ENCODE measurements around the gene AUNIP. TPM values are rescaled to one million over a fixed set of nuclear protein-coding genes. Genes with fewer than 3 reads are reported as not detected.
A peak's percentile ranks its signal among the peaks of the same experiment; 100 is the strongest.

Gene AUNIP
- polyA plus RNA-seq, 2 of the 4 experiments (the other 2 are of a cell fraction), result 6.5 to 8.4 TPM

DNA sequence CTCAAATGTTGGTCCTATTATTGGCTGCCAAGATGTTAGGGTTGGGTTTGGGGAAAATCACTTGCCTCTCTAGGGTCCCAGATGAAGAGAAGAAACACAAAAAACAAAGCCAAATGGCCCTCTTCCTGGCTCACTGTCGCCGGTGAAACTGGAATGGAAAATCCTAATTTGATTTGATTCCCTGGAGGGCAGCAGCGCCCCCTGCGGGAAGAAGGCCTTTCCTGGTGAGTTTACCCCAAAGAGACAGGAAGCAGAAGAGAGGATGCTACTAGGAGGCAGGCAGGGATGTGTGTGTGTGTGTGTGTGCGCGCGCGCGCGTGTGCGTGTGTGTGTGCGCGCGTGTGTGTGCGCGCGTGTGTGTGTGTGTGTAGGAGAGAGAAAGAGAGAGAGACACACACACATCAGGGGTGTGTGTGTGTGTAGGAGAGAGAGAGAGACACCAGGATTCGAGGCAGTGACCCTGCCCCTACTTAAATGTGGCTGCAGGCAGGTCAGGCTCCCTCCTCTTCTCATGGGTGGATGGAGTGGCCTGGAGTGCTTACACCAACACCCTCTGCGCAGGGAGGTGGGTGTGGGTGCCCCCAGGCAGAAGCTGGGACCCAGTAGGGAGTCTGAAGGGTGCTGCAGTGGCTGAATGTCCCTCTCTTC is 62.3 kb downstream of the AUNIP start:
- FAIRE-seq (no peak), ATAC-seq (peak; percentile 67 to 77; a peak in 5 of 6 replicates), DNase-seq (ENCODE audit: low read depth in 1 of 2, low spot score in 1 of 2) (peak; percentile 36 to 72)
- POLR2A ChIA-PET, result no interaction called here
- Histone ChIP-seq H3K27ac (peak overlapping the region in 1 of 2 experiments; percentile 55; a peak in 2 of 6 replicates), H3K4me1 (peaks cover 8% of the 10 kb centered on the region; the same call in 2 of the 3 replicates), H3K9me3 (no peaks in the 10 kb centered on the region), H3K4me3 (no peak overlapping the region), H3K4me2 (peak overlapping the region; percentile 44; the same call in 2 of the 3 replicates)
- TF ChIP-seq, protein P1, sequence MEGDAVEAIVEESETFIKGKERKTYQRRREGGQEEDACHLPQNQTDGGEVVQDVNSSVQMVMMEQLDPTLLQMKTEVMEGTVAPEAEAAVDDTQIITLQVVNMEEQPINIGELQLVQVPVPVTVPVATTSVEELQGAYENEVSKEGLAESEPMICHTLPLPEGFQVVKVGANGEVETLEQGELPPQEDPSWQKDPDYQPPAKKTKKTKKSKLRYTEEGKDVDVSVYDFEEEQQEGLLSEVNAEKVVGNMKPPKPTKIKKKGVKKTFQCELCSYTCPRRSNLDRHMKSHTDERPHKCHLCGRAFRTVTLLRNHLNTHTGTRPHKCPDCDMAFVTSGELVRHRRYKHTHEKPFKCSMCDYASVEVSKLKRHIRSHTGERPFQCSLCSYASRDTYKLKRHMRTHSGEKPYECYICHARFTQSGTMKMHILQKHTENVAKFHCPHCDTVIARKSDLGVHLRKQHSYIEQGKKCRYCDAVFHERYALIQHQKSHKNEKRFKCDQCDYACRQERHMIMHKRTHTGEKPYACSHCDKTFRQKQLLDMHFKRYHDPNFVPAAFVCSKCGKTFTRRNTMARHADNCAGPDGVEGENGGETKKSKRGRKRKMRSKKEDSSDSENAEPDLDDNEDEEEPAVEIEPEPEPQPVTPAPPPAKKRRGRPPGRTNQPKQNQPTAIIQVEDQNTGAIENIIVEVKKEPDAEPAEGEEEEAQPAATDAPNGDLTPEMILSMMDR (IDR thresholded peaks at IDR 0.05), result peak; percentile 76
- peak; percentile 84 to 85 for TF ChIP-seq RAD21 (conservative IDR thresholded peaks at IDR 0.05 in 1 of 2, IDR thresholded peaks at IDR 0.05 in 1 of 2)
- no peak for TF ChIP-seq HOXB13 (CRISPR knock-in tag; IDR thresholded peaks at IDR 0.05; ENCODE audit: low read depth)
- TF ChIP-seq SMC3 (IDR thresholded peaks at IDR 0.05), result peak; percentile 89
- WGBS (ENCODE audit: missing lambda C conversion rate), result 9% methylated on average over 19 of the region's 19 CpGs
- CTCF ChIA-PET, result interaction anchor here (0.7 to 3.3 kb wide), 21 partner anchors 9 to 341 kb away, joined by 3 to 30 read pairs (median 3); no protein-coding TSS in a partner anchor

DNA sequence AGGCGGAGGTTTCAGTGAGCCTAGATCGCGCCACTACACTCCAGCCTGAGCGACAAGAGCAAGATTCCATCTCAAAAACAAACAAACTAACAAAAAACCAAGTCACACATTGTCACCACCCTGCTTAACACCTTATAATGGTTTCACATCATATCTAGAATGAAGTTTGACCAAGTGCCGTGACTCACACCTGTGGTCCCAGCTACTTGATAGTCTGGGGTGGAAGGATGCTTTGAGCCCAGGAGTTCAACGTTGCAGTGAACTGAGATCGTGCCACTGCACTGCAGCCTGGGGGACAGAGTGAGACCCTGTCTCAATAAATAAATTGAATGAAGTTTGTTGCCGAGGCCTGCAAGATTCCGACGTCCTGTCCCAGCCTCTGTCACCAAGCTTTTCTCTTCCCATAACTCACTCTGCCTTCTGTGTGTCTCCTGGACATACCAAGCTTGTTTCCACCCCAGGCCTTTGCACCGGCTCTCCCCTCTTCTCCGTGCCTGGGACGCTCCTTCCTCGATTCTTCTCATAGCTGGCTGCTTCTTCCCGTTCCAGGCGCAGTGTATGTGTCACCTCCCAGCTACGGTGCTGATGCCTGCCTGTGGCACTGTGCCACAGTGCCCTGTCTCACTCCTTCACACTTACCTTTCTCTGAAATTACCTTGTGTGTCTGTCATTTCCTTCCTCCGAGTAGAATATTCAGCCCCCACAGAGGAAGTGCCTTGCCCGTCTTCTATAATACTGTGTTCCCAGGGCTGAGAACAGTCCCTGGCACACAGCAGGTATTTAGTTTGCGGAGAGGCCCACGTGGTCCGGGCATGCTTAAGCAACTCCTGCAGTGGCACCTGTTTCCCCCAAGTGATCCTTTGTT is 63.1 kb downstream of the AUNIP start:
- FAIRE-seq, result no peak
- CTCF ChIA-PET, result interaction anchor here (0.8 to 1.7 kb wide), 16 partner anchors 8 to 318 kb away, joined by 3 to 13 read pairs (median 4); no protein-coding TSS in a partner anchor
- Histone ChIP-seq H3K9me3 (no peaks in the 10 kb centered on the region), H3K27ac (peak overlapping the region in 1 of 2 experiments; percentile 55; a peak in 2 of 6 replicates), H3K4me2 (no peak overlapping the region), H3K4me3 (no peak overlapping the region), H3K4me1 (peaks cover 8% of the 10 kb centered on the region; the same call in 2 of the 3 replicates)
- 85% methylated on average over 22 of the region's 22 CpGs for WGBS (ENCODE audit: missing lambda C conversion rate)
- no peak for ATAC-seq
- POLR2A ChIA-PET, result no interaction called here
- DNase-seq (ENCODE audit: low read depth in 1 of 2, low spot score in 1 of 2), result no peak
- TF ChIP-seq, protein P1 (IDR thresholded peaks at IDR 0.05), result no peak
- TF ChIP-seq BHLHE40 (IDR thresholded peaks at IDR 0.05; ENCODE audit: low read depth, low read length), result no peak
- TF ChIP-seq HDAC2 (IDR thresholded peaks at IDR 0.05), result no peak
- TF ChIP-seq HOXB5 (CRISPR knock-in tag; IDR thresholded peaks at IDR 0.05), result no peak
- no peak for TF ChIP-seq EP300 (IDR thresholded peaks at IDR 0.05)
- TF ChIP-seq EHF (CRISPR knock-in tag; IDR thresholded peaks at IDR 0.05), result no peak

DNA sequence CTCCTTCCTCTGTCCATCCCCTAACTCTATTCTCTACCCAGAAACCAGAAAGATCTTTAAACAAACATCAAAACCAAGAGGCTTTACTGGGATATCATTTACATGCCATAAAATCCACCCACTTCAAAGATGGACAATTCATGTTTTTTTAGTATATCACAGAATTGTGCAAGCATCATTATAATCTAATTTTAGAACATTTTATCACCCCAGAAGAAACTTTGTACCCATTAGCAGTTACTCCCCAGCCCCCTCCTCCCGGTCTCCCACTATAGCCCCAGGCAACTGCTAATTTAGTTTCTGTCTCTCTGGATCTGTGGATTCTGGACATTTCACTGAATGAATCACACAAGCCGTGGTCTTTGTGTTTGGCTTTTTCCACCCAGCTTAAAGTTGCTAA is 64.0 kb downstream of the AUNIP start:
- FAIRE-seq (no peak), DNase-seq (ENCODE audit: low read depth in 1 of 2, low spot score in 1 of 2) (no peak), ATAC-seq (no peak)
- Histone ChIP-seq H3K27ac (no peak overlapping the region), H3K4me2 (no peak overlapping the region), H3K9me3 (no peaks in the 10 kb centered on the region), H3K4me1 (peaks cover 4% of the 10 kb centered on the region; the same call in 1 of the 3 replicates), H3K4me3 (no peak overlapping the region)
- WGBS (ENCODE audit: missing lambda C conversion rate), result 64% methylated on average over 2 of the region's 2 CpGs
- TF ChIP-seq TP53 (CRISPR knock-in tag; IDR thresholded peaks at IDR 0.05), result no peak
- TF ChIP-seq, protein P2, sequence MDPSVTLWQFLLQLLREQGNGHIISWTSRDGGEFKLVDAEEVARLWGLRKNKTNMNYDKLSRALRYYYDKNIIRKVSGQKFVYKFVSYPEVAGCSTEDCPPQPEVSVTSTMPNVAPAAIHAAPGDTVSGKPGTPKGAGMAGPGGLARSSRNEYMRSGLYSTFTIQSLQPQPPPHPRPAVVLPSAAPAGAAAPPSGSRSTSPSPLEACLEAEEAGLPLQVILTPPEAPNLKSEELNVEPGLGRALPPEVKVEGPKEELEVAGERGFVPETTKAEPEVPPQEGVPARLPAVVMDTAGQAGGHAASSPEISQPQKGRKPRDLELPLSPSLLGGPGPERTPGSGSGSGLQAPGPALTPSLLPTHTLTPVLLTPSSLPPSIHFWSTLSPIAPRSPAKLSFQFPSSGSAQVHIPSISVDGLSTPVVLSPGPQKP (IDR thresholded peaks at IDR 0.05; ENCODE audit: low read depth, low read length), result no peak
- no peak for TF ChIP-seq BHLHE40 (IDR thresholded peaks at IDR 0.05; ENCODE audit: low read depth, low read length)
- no peak for TF ChIP-seq HOXA7 (CRISPR knock-in tag; IDR thresholded peaks at IDR 0.05)
- no peak for TF ChIP-seq SMC3 (IDR thresholded peaks at IDR 0.05)
- no peak for TF ChIP-seq GATA3 (IDR thresholded peaks at IDR 0.05; ENCODE audit: borderline replicate concordance)
- no peak for TF ChIP-seq POLR2AphosphoS2 (conservative IDR thresholded peaks at IDR 0.05; ENCODE audit: low read length)
- CTCF ChIA-PET, result interaction anchor here (0.7 to 1.7 kb wide), 10 partner anchors 13 to 317 kb away, joined by 3 to 13 read pairs (median 4); no protein-coding TSS in a partner anchor
- POLR2A ChIA-PET, result no interaction called here

Measured in A549 (cell line).